Measurements from ENCODE around the gene SOX10. TPM values are rescaled to one million over a fixed set of nuclear protein-coding genes. Genes with fewer than 3 reads are reported as not detected.

SOX10 gene
- polyA plus RNA-seq, 3 donors = not detected

DNA sequence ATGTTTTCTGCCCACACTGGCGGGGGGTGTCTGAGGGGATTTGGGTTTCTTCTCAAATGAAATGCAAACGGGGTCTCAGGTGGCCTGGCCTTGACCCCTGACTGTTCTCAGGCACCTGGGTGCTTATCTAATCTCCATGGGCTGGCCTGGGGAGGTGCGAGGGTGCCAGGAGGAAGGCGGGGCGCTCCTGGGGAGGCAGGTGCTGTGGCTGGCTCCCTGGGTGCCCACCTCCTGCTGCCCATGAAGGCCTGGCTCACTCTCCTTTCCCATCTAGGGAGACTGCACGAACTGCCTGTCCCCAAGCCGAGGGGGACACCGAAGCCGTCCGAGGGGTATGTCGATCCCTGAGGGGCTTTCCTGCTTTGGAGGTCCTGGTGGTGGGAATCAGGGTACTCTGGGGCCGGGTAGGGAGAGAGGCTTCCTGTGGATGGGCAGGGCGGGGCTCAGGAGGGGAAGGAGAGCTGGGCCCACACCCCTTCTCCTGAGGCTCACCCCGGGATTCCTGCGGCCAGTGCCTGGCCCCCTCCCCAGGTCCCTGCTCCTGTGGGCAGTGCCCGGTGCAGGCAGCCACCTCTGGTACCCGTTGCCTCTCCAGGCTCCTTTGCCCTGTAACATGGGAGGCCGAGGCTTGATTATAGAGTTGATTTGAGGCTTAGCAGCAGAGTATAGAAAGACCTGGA, 59.8 kb downstream of the SOX10 start:
- Mint-ChIP-seq H3K27me3 (ENCODE audit: low read depth in 3 of 3) (peaks cover 0 to 2% (median 2%) of the 10 kb centered on the region in 3 donors), H3K27ac (no peak overlapping the region), H3K36me3 (peaks cover 37 to 60% of the 10 kb centered on the region in 2 donors), H3K4me3 (no peak overlapping the region), H3K4me1 (peaks cover 5% of the 10 kb centered on the region), H3K9me3 (no peaks in the 10 kb centered on the region)
- Histone ChIP-seq H3K4me3 (replicated peaks in 1 of 3; ENCODE audit: low read depth in 2 of 3, low read length in 3 of 3) (no peak overlapping the region), H3K27me3 (ENCODE audit: control insufficient read depth in 2 of 2, insufficient read depth in 2 of 2, low read length in 2 of 2) (no peaks in the 10 kb centered on the region), H3K9me3 (replicated peaks in 1 of 2; ENCODE audit: control insufficient read depth in 1 of 2, insufficient read depth in 1 of 2, low read length in 2 of 2) (no peaks in the 10 kb centered on the region), H3K4me1 (ENCODE audit: control insufficient read depth in 1 of 2, insufficient read depth in 2 of 2, low read length in 2 of 2) (peaks cover 7 to 9% of the 10 kb centered on the region in 2 donors), H3K4me2 (replicated peaks; ENCODE audit: extremely low read depth, low read length, poor library complexity, severe bottlenecking) (no peak overlapping the region), H3K36me3 (replicated peaks in 1 of 2; ENCODE audit: control insufficient read depth in 1 of 2, insufficient read depth in 2 of 2, low read length in 2 of 2) (peaks cover 37 to 44% of the 10 kb centered on the region in 2 donors), H3K9ac (ENCODE audit: insufficient read depth, low read length, poor library complexity, severe bottlenecking) (no peak overlapping the region), H3K27ac (ENCODE audit: low read depth in 1 of 2, low read length in 2 of 2) (no peak overlapping the region), H4K20me1 (ENCODE audit: insufficient read depth, low read length) (no peaks in the 10 kb centered on the region), H2AFZ (ENCODE audit: insufficient read depth, low read depth, low read length, poor library complexity, severe bottlenecking) (no peak overlapping the region), H3K79me2 (ENCODE audit: insufficient read depth, low read length) (no peaks in the 10 kb centered on the region)
- intact Hi-C loops (cut with micrococcal nuclease) = no loop called here
- no peak for DNase-seq
- 100% methylated on average over 11 of the region's 18 CpGs for WGBS (ENCODE audit: insufficient coverage)
- TF ChIP-seq, protein P1, sequence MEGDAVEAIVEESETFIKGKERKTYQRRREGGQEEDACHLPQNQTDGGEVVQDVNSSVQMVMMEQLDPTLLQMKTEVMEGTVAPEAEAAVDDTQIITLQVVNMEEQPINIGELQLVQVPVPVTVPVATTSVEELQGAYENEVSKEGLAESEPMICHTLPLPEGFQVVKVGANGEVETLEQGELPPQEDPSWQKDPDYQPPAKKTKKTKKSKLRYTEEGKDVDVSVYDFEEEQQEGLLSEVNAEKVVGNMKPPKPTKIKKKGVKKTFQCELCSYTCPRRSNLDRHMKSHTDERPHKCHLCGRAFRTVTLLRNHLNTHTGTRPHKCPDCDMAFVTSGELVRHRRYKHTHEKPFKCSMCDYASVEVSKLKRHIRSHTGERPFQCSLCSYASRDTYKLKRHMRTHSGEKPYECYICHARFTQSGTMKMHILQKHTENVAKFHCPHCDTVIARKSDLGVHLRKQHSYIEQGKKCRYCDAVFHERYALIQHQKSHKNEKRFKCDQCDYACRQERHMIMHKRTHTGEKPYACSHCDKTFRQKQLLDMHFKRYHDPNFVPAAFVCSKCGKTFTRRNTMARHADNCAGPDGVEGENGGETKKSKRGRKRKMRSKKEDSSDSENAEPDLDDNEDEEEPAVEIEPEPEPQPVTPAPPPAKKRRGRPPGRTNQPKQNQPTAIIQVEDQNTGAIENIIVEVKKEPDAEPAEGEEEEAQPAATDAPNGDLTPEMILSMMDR (IDR thresholded peaks at IDR 0.05) = no peak

DNA sequence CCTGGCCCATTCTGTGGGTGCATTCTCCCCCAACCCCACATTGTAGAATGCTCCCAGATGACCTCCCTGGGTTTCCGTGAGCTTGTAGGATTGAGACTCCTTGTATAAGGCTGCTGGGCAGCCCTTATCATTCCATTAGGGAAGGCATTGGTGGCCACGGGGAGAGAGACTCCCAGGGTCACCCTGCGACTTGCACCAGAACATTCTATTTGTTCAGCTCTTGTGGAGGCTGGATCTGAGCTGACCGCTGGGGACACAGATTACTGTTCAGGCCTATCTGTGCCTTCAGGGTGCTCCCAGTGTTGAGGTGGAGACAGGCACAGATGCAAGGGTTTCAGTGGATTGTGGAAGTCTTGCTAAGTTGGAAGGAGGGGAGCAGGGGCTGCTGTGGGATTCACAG, 60.4 kb downstream of the SOX10 start:
- H3K9ac ChIP-seq (ENCODE audit: insufficient read depth, low read length, poor library complexity, severe bottlenecking) = no peak overlapping the region
- no peak overlapping the region for H3K4me3 ChIP-seq (replicated peaks in 1 of 3; ENCODE audit: low read depth in 2 of 3, low read length in 3 of 3)
- peak overlapping the region in 1 of 7 donors; percentile 49 for H3K27ac Mint-ChIP-seq
- no peaks in the 10 kb centered on the region for H3K9me3 Mint-ChIP-seq
- H3K4me2 ChIP-seq (replicated peaks; ENCODE audit: extremely low read depth, low read length, poor library complexity, severe bottlenecking) = no peak overlapping the region
- no peaks in the 10 kb centered on the region for H3K27me3 ChIP-seq (ENCODE audit: control insufficient read depth in 2 of 2, insufficient read depth in 2 of 2, low read length in 2 of 2)
- no peak overlapping the region for H3K27ac ChIP-seq (ENCODE audit: low read depth in 1 of 2, low read length in 2 of 2)
- peaks cover 32 to 44% of the 10 kb centered on the region in 2 donors for H3K36me3 ChIP-seq (replicated peaks in 1 of 2; ENCODE audit: control insufficient read depth in 1 of 2, insufficient read depth in 2 of 2, low read length in 2 of 2)
- H2AFZ ChIP-seq (ENCODE audit: insufficient read depth, low read depth, low read length, poor library complexity, severe bottlenecking) = no peak overlapping the region
- H3K36me3 Mint-ChIP-seq = peaks cover 32 to 57% of the 10 kb centered on the region in 2 donors
- TF ChIP-seq, protein P1 (IDR thresholded peaks at IDR 0.05) = no peak
- H3K4me1 ChIP-seq (ENCODE audit: control insufficient read depth in 1 of 2, insufficient read depth in 2 of 2, low read length in 2 of 2) = peaks cover 7 to 9% of the 10 kb centered on the region in 2 donors
- no peaks in the 10 kb centered on the region for H4K20me1 ChIP-seq (ENCODE audit: insufficient read depth, low read length)
- no peak overlapping the region for H3K4me3 Mint-ChIP-seq
- intact Hi-C loops (cut with micrococcal nuclease) = no loop called here
- H3K4me1 Mint-ChIP-seq = peaks cover 5% of the 10 kb centered on the region
- DNase-seq = no peak
- no peaks in the 10 kb centered on the region for H3K9me3 ChIP-seq (replicated peaks in 1 of 2; ENCODE audit: control insufficient read depth in 1 of 2, insufficient read depth in 1 of 2, low read length in 2 of 2)
- WGBS (ENCODE audit: insufficient coverage) = 100% methylated on average over 2 of the region's 4 CpGs
- peaks cover 0 to 2% (median 2%) of the 10 kb centered on the region in 3 donors for H3K27me3 Mint-ChIP-seq (ENCODE audit: low read depth in 3 of 3)
- no peaks in the 10 kb centered on the region for H3K79me2 ChIP-seq (ENCODE audit: insufficient read depth, low read length)

Other genes with a start within 250 kb of the SOX10 start
- gene GCAT, start 176.6 kb downstream of the SOX10 start, polyA plus RNA-seq = 1 to 10 TPM in 2 of 3 donors, under 1 TPM in 1; 0.56 to 1.9 (median 1.1) TPM
- gene GALR3, start 161.2 kb downstream of the SOX10 start, polyA plus RNA-seq = not detected
- gene ANKRD54, start 140.2 kb downstream of the SOX10 start, polyA plus RNA-seq = 10 to 100 TPM in 1 of 3 donors, 1 to 10 TPM in 2; 7.4 to 20.6 (median 9.5) TPM
- 100 to 1,000 TPM; 209 to 503 (median 246) TPM for gene EIF3L, start 135.1 kb downstream of the SOX10 start, polyA plus RNA-seq
- gene MICALL1, start 78.3 kb downstream of the SOX10 start, polyA plus RNA-seq = 1 to 10 TPM in 2 of 3 donors, under 1 TPM in 1; 0.51 to 7.0 (median 1.3) TPM
- not detected for gene C22orf23, start 31.0 kb downstream of the SOX10 start, polyA plus RNA-seq
- gene POLR2F, start 30.9 kb downstream of the SOX10 start, polyA plus RNA-seq = 100 to 1,000 TPM in 2 of 3 donors, 10 to 100 TPM in 1; 45.4 to 182 (median 143) TPM
- 10 to 100 TPM in 1 of 3 donors, 1 to 10 TPM in 2; 6.4 to 16.9 (median 7.2) TPM for gene PICK1, start 72.8 kb upstream of the SOX10 start, polyA plus RNA-seq
- gene SLC16A8, start 99.6 kb upstream of the SOX10 start, polyA plus RNA-seq = not detected
- gene BAIAP2L2, start 126.1 kb upstream of the SOX10 start, polyA plus RNA-seq = under 1 TPM in 1 of 3 donors, not detected in 2; 0.11 TPM
- 1 to 10 TPM in 1 of 3 donors, under 1 TPM in 2; 0.43 to 8.3 (median 0.62) TPM for gene PLA2G6, start 197.3 kb upstream of the SOX10 start, polyA plus RNA-seq
- gene MAFF, start 217.4 kb upstream of the SOX10 start, polyA plus RNA-seq = 10 to 100 TPM in 1 of 3 donors, 1 to 10 TPM in 2; 1.5 to 67.3 (median 2.0) TPM

Data from CD14-positive monocyte (primary cell).